ENCODE measurements around the gene PRR20G. TPM values are rescaled to one million over a fixed set of nuclear protein-coding genes. Genes with fewer than 3 reads are reported as not detected.

PRR20G gene
- polyA plus RNA-seq, 1 experiment: not detected

- ChIA-PET CTCF (interaction anchor here (0.6 kb wide), 1 partner anchor 9 kb away, joined by 3 read pairs; no protein-coding TSS in a partner anchor), POLR2A (no interaction called here)
- no peaks in the 10 kb centered on the region for H3K27me3 ChIP-seq (ENCODE audit: control insufficient read depth, insufficient read depth, low read length)
- no peaks in the 10 kb centered on the region for H3K36me3 ChIP-seq (ENCODE audit: control insufficient read depth, insufficient read depth, low read length)
- TF ChIP-seq CTCF (IDR thresholded peaks at IDR 0.05; ENCODE audit: insufficient read depth, low read depth, low read length): no peak
- no peak for DNase-seq (ENCODE audit: low read depth)
- no peak overlapping the region for H3K4me3 ChIP-seq (ENCODE audit: low read depth, low read length)
Measured at GRCh38 chr3:127274200-127274760, 13.6 kb downstream of the PRR20G start.

GRCh38 chr3:127273206-127273605 lies 14.6 kb downstream of the PRR20G start:
- TF ChIP-seq CTCF (IDR thresholded peaks at IDR 0.05; ENCODE audit: insufficient read depth, low read depth, low read length): no peak
- POLR2A ChIA-PET: no interaction called here
- no peaks in the 10 kb centered on the region for H3K27me3 ChIP-seq (ENCODE audit: control insufficient read depth, insufficient read depth, low read length)
- H3K36me3 ChIP-seq (ENCODE audit: control insufficient read depth, insufficient read depth, low read length): no peaks in the 10 kb centered on the region
- CTCF ChIA-PET: no interaction called here
- H3K4me3 ChIP-seq (ENCODE audit: low read depth, low read length): no peak overlapping the region
- no peak for DNase-seq (ENCODE audit: low read depth)

- DNase-seq (ENCODE audit: low read depth): no peak
- POLR2A ChIA-PET: no interaction called here
- CTCF ChIA-PET: interaction anchor here (1.4 kb wide), 1 partner anchor 15 kb away, joined by 3 read pairs; no protein-coding TSS in a partner anchor
- peaks cover 2% of the 10 kb centered on the region; the same call in 1 of the 2 replicates for H3K27me3 ChIP-seq (ENCODE audit: control insufficient read depth, insufficient read depth, low read length)
- H3K4me3 ChIP-seq (ENCODE audit: low read depth, low read length): no peak overlapping the region
- no peaks in the 10 kb centered on the region for H3K36me3 ChIP-seq (ENCODE audit: control insufficient read depth, insufficient read depth, low read length)
- no peak for TF ChIP-seq CTCF (IDR thresholded peaks at IDR 0.05; ENCODE audit: insufficient read depth, low read depth, low read length)
Measured at GRCh38 chr3:127266186-127266585, 21.7 kb downstream of the PRR20G start.

- Histone ChIP-seq H3K4me3 (ENCODE audit: low read depth, low read length) (no peak overlapping the region), H3K36me3 (ENCODE audit: control insufficient read depth, insufficient read depth, low read length) (no peaks in the 10 kb centered on the region), H3K27me3 (ENCODE audit: control insufficient read depth, insufficient read depth, low read length) (peaks cover 5% of the 10 kb centered on the region; the same call in 1 of the 2 replicates)
- ChIA-PET POLR2A (no interaction called here), CTCF (interaction anchor here (1.4 kb wide), 1 partner anchor 14 kb away, joined by 3 read pairs; no protein-coding TSS in a partner anchor)
- no peak for TF ChIP-seq CTCF (IDR thresholded peaks at IDR 0.05; ENCODE audit: insufficient read depth, low read depth, low read length)
- DNase-seq (ENCODE audit: low read depth): no peak
Measured at GRCh38 chr3:127265581-127265981, 22.3 kb downstream of the PRR20G start.

GRCh38 chr3:127264794-127265514 lies 22.9 kb downstream of the PRR20G start:
- Histone ChIP-seq H3K27me3 (ENCODE audit: control insufficient read depth, insufficient read depth, low read length) (peaks cover 5% of the 10 kb centered on the region; the same call in 1 of the 2 replicates), H3K36me3 (ENCODE audit: control insufficient read depth, insufficient read depth, low read length) (no peaks in the 10 kb centered on the region), H3K4me3 (ENCODE audit: low read depth, low read length) (no peak overlapping the region)
- CTCF ChIA-PET: interaction anchor here (1.0 to 1.4 kb wide), 2 partner anchors 13 to 53 kb away, joined by 3 read pairs; no protein-coding TSS in a partner anchor
- POLR2A ChIA-PET: no interaction called here
- no peak for TF ChIP-seq CTCF (IDR thresholded peaks at IDR 0.05; ENCODE audit: insufficient read depth, low read depth, low read length)
- no peak for DNase-seq (ENCODE audit: low read depth)
